Measurements from ENCODE around the gene ZRANB1. TPM values are rescaled to one million over a fixed set of nuclear protein-coding genes. Genes with fewer than 3 reads are reported as not detected.

Gene ZRANB1
- total RNA-seq, 2 experiments from 2014 or later, result 10.1 to 11.1 TPM

DNA sequence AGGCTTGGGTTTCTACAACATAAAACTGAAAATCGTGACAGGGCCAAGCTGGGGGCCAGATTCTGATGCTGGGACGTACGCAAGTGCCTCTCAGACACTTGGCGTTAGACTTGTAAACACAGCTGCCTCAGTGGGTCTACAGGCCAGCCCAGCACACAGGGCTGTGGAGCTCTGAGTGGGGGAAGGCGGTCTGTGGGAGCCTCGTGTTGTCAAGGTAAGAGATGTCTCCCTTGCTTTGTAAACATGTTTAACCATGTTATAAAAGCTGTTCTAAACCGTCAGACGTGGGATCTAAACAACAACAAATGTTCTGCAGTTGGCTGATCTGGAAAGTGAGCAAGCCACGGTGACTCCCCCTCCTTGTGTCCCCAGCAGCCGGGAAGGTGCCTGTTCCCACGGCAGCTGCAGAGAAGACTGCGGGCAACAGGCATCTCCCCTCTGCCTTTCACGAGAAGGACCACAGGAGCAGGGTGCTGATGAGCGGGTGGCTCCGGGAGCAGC, 67.8 kb downstream of the ZRANB1 start:
- H3K9me3 Mint-ChIP-seq, result no peaks in the 10 kb centered on the region
- POLR2A ChIA-PET, result no interaction called here
- H3K27ac Mint-ChIP-seq, result no peak overlapping the region
- no peaks in the 10 kb centered on the region for H3K36me3 Mint-ChIP-seq (ENCODE audit: low read depth)
- CTCF ChIA-PET, result interaction anchor here (0.7 to 0.9 kb wide), 2 partner anchors 38 to 835 kb away, joined by 3 read pairs; no protein-coding TSS in a partner anchor
- H3K4me3 Mint-ChIP-seq, result no peak overlapping the region
- DNase-seq, result no peak
- H3K4me1 Mint-ChIP-seq, result peaks cover 4% of the 10 kb centered on the region
- peaks cover 3% of the 10 kb centered on the region for H3K27me3 Mint-ChIP-seq

DNA sequence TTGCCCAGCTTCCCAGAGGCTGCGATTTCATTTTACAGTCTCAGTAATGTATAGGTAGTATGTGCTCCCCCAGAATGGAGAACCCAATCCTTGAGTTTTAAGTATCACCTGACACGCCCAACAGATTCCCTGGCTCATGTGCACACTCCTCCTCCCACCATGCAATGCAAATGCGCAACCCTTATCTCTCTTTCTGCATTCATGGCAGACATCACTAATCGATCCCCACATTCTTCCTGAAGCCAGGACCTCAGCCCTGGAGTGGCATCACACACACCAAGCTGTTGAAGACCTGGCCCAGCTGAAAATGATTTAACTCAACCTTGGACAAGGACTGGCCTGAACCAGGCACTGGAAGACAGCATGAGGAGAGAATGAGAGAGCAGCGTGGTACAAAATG, 68.4 kb downstream of the ZRANB1 start:
- CTCF ChIA-PET, result interaction anchor here (0.6 kb wide), 1 partner anchor 1212 kb away, joined by 3 read pairs; no protein-coding TSS in a partner anchor
- DNase-seq, result no peak
- POLR2A ChIA-PET, result no interaction called here

DNA sequence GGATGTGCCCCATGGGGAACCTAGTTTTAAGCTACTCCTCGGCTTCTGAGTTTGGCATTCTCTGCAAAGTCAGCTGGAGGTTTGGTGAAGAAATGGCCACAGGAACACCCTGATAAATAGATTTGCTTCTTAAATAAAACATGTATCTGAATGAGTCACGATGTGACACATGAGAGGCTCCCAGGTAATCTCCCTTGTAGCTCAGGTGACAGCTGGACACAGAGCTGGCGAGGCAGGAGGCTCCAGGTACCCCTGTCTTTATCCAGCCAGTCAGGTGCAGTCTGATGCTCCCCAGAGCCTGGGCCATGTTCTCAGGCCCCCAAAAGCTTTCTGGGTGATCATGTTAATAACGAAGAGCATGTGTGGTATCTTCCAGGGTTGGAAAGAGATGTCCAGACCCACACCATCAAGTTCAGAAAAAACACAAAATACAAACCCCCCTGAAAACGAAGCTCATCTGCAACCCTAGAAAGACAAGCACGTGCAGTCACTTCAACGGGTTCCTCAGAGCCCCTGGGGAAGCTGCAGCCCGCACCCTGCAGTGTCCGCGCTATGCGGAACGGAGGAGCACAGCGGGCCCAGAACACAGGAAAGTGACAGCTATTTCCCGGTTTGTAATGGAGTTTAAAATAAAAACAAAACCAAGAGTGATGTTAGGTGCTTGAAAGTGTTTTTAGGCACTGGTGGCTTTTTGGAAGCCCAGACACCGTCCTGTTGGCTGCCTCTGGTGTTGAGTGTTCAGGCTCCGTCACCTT, 69.4 kb downstream of the ZRANB1 start:
- Mint-ChIP-seq H3K9me3 (no peaks in the 10 kb centered on the region), H3K27ac (no peak overlapping the region), H3K4me1 (peaks cover 13% of the 10 kb centered on the region), H3K36me3 (ENCODE audit: low read depth) (no peaks in the 10 kb centered on the region), H3K27me3 (peaks cover 3% of the 10 kb centered on the region), H3K4me3 (no peak overlapping the region)
- POLR2A ChIA-PET, result no interaction called here
- DNase-seq, result no peak
- CTCF ChIA-PET, result interaction anchor here (0.6 kb wide), 1 partner anchor 1213 kb away, joined by 3 read pairs; no protein-coding TSS in a partner anchor

More for the DNA sequence above, 68.4 kb downstream of the ZRANB1 start:
- Mint-ChIP-seq H3K4me1 (peaks cover 10% of the 10 kb centered on the region), H3K4me3 (no peak overlapping the region), H3K27me3 (peaks cover 3% of the 10 kb centered on the region), H3K27ac (no peak overlapping the region), H3K9me3 (no peaks in the 10 kb centered on the region), H3K36me3 (ENCODE audit: low read depth) (no peaks in the 10 kb centered on the region)

DNA sequence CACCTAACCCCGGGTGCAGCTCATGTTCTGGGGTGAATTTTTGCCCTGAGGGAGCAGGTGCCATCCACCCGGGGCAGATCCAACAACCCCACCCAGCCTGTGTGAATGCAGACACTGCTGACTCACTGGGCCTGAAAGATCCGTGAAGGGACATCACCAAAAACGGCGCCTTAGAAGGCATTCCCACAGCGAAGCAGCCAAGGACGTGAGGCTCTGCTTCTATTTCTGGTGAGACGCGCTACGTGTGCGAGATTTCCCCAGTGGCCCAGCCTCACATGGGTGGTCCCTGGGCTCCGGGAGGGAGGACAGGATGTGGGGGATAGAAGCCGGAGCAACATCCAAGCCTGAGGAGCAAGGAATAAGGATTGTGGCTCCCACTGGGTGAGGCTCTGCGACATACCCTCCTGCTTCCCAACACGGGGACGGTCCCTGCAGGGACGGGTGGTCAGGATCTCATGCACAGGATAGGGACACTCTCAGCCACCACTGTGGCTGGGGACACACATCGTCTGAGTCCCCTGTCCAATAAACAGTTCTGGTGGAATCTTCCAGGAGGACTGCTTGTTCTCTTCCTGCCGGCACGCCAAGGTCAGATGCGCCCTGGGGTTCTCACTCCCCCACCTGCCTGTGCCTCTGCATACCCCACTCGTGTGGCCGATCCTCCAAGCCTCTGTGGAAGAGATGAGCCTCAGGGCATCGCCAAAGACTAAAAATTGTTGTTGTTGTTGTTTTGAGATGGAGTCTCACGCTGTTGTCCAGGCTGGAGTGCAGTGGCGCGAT, 70.2 kb downstream of the ZRANB1 start:
- H3K9me3 Mint-ChIP-seq, result no peaks in the 10 kb centered on the region
- H3K27ac Mint-ChIP-seq, result no peak overlapping the region
- no peaks in the 10 kb centered on the region for H3K36me3 Mint-ChIP-seq (ENCODE audit: low read depth)
- CTCF ChIA-PET, result no interaction called here
- H3K4me1 Mint-ChIP-seq, result peaks cover 13% of the 10 kb centered on the region
- DNase-seq, result no peak
- POLR2A ChIA-PET, result no interaction called here
- no peak overlapping the region for H3K4me3 Mint-ChIP-seq
- peaks cover 3% of the 10 kb centered on the region for H3K27me3 Mint-ChIP-seq

DNA sequence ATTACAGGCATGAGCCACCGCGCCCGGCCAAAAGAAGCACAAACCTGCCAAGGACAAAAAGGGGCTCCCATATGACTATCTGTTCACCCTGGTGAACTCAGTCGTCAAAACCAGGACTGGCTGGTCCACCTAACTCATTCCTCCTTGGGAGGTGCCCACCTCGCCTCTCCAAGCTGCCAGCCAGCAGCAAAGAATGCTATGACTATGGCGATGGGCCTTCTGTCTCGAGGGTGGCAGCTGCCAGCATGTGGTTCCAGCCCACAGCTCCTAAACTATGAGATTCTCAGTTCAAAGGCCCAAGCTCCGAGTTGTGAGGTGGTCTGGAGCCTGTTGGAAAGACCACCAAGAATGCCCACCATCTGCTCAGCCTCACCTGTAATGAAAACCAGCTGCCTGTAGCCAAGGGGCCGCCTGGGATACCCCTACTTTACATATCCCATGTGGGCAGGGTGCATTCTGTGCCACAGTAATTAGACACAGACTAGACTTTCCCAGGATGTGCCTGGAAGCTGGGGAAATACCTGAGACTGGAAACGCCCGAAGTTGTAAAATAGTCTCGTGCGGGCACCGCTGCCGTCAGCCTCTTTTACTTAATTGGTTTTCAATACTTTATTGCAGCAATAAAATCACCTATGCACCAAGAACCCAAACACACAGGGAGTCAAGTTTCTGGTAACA, 71.1 kb downstream of the ZRANB1 start:
- no peak for DNase-seq
- peaks cover 3% of the 10 kb centered on the region for H3K27me3 Mint-ChIP-seq
- H3K27ac Mint-ChIP-seq, result no peak overlapping the region
- no peaks in the 10 kb centered on the region for H3K36me3 Mint-ChIP-seq (ENCODE audit: low read depth)
- CTCF ChIA-PET, result no interaction called here
- POLR2A ChIA-PET, result no interaction called here
- H3K9me3 Mint-ChIP-seq, result no peaks in the 10 kb centered on the region
- H3K4me3 Mint-ChIP-seq, result no peak overlapping the region
- H3K4me1 Mint-ChIP-seq, result peaks cover 13% of the 10 kb centered on the region

DNA sequence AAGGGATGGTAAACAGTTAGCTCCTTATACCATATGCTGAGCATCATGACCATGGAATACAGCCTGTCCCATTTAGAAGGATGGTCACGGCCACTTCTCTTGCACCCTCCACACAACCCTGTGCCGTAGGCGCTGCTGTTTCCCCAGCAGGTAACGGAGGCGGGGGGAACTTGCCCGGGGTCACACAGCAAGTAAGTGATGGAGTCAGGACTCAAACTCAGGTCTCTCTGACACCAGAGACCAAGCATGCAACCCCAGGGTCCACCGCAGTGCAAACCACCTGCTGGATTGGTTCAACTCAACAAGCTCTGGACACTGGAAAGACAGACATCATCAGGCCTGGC, 71.6 kb downstream of the ZRANB1 start:
- no peak overlapping the region for H3K4me3 Mint-ChIP-seq
- DNase-seq, result no peak
- POLR2A ChIA-PET, result no interaction called here
- H3K27me3 Mint-ChIP-seq, result peaks cover 5% of the 10 kb centered on the region
- H3K9me3 Mint-ChIP-seq, result no peaks in the 10 kb centered on the region
- CTCF ChIA-PET, result no interaction called here
- H3K36me3 Mint-ChIP-seq (ENCODE audit: low read depth), result no peaks in the 10 kb centered on the region
- no peak overlapping the region for H3K27ac Mint-ChIP-seq
- H3K4me1 Mint-ChIP-seq, result peaks cover 13% of the 10 kb centered on the region

DNA sequence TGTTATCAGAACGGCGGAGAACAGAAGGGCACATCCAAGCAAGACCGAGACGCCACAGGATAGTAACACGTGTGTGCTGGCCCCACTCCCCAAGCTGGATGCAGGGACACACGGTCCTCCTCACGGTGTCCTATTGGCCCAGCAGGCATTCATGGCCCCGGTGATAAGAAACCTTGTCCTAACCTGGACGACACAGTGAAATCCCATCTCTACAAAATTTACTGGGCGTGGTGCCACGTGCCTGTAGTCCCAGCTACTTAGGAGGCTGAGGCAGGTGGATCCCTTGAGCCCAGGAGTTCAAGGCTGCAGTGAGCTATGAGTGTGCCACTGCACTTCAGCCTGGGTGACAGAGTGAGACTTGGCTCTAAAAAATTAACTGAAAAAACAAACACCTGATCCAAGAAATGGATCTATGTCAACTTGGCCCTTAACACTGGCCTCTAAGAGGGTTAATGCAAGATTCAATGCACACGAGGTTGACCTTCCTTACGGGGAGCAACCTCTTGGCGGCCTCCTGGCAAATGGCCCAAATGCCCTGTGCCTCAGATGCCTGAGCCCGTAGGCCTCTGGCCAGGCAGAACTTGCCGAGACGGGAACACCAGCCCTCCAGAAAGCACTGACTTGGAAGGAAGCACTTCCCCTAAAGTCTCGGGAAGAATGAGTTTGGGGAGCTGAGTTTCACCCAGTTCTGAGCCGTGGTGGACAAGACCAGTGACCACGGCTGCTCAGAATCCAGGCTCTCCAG, 72.3 kb downstream of the ZRANB1 start:
- no peaks in the 10 kb centered on the region for H3K36me3 Mint-ChIP-seq (ENCODE audit: low read depth)
- H3K27me3 Mint-ChIP-seq, result peaks cover 5% of the 10 kb centered on the region
- no peak overlapping the region for H3K4me3 Mint-ChIP-seq
- DNase-seq, result no peak
- CTCF ChIA-PET, result no interaction called here
- no peaks in the 10 kb centered on the region for H3K9me3 Mint-ChIP-seq
- POLR2A ChIA-PET, result no interaction called here
- H3K27ac Mint-ChIP-seq, result no peak overlapping the region
- H3K4me1 Mint-ChIP-seq, result peaks cover 13% of the 10 kb centered on the region

DNA sequence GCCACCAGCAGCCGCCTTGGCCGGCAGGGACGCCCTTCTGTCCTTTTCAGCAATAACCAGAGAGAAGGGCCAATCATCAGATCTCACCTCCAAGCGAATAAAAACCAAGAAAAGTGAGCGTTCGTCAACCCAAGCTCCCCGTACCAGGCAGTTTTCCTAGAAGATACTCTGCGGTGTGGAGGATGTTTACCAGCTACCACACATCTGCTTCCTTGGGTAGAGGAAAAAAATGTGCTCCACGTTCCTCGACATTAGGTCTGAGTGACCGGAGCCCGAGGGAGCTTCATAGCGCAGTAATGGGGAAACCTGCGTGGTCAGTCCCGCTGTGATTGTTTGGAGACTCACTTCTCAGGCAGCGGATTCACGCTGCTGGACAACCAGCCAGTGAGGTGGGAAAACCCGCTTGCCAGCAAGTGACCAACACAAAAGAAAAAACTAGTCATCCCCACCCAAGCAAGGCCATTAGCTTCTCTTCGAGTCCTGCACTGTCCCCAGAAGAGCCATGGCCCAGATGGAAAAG, 73.0 kb downstream of the ZRANB1 start:
- peaks cover 9% of the 10 kb centered on the region for H3K27me3 Mint-ChIP-seq
- CTCF ChIA-PET, result no interaction called here

DNA sequence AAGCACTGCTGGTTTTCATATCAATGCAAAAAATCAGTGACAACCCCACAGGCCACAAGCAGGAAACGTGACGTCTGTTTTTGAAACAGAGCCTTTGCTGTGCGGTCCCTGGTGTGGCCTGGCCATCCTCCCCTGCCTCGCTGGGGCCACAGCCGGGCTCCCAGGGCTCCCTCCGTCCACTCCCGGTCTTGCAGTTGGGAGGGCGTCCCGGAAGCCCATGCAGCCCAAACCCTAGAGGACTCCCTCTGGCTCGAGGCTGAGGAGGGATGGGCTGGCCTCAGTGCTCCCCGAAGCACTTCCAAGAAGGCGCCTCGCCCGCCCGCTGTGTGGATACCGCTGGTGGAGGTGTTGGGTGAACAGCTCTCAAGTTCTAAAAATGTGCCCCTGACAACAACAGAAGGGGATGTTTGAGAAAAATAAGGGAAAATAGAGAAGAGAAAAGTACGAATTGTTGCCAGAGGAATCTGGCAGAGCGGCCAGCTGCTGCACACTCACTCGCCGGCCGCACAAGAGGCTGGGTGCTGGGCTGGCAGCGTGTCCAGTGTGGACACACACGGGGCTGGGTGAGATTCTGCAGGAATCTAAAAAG, 73.5 kb downstream of the ZRANB1 start:
- ChIA-PET POLR2A (no interaction called here), CTCF (no interaction called here)
- H3K36me3 Mint-ChIP-seq (ENCODE audit: low read depth), result no peaks in the 10 kb centered on the region
- H3K27me3 Mint-ChIP-seq, result peaks cover 9% of the 10 kb centered on the region
- H3K4me1 Mint-ChIP-seq, result peaks cover 13% of the 10 kb centered on the region
- no peaks in the 10 kb centered on the region for H3K9me3 Mint-ChIP-seq
- peak; percentile 18 for DNase-seq
- H3K27ac Mint-ChIP-seq, result no peak overlapping the region
- H3K4me3 Mint-ChIP-seq, result no peak overlapping the region

More for the DNA sequence above, 73.0 kb downstream of the ZRANB1 start:
- Mint-ChIP-seq H3K27ac (no peak overlapping the region), H3K36me3 (ENCODE audit: low read depth) (no peaks in the 10 kb centered on the region), H3K4me3 (no peak overlapping the region), H3K4me1 (peaks cover 13% of the 10 kb centered on the region), H3K9me3 (no peaks in the 10 kb centered on the region)
- DNase-seq, result no peak
- POLR2A ChIA-PET, result no interaction called here

DNA sequence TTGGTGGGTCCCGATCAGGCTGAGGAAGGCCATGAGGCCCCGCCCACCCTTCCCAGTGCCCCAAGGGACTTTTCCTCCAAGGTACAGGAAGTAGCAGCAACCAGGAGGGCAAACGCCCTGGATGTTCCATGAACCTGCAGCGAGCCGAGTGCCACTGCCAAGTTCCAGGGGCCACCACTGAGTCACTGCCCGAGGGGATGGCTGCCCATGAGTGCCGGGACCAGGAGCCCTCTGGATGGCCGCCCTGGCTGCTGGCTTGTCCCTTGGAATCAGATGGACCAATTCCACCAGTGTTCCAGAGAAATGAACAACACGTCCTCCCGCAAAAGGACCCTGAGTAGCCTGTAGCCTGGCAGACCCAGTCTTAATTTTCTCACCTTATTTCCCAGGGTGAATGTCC, 74.2 kb downstream of the ZRANB1 start:
- H3K27ac Mint-ChIP-seq, result no peak overlapping the region
- no peaks in the 10 kb centered on the region for H3K36me3 Mint-ChIP-seq (ENCODE audit: low read depth)
- ChIA-PET POLR2A (no interaction called here), CTCF (no interaction called here)
- peaks cover 13% of the 10 kb centered on the region for H3K4me1 Mint-ChIP-seq
- peaks cover 9% of the 10 kb centered on the region for H3K27me3 Mint-ChIP-seq
- no peaks in the 10 kb centered on the region for H3K9me3 Mint-ChIP-seq
- no peak for DNase-seq
- H3K4me3 Mint-ChIP-seq, result no peak overlapping the region

DNA sequence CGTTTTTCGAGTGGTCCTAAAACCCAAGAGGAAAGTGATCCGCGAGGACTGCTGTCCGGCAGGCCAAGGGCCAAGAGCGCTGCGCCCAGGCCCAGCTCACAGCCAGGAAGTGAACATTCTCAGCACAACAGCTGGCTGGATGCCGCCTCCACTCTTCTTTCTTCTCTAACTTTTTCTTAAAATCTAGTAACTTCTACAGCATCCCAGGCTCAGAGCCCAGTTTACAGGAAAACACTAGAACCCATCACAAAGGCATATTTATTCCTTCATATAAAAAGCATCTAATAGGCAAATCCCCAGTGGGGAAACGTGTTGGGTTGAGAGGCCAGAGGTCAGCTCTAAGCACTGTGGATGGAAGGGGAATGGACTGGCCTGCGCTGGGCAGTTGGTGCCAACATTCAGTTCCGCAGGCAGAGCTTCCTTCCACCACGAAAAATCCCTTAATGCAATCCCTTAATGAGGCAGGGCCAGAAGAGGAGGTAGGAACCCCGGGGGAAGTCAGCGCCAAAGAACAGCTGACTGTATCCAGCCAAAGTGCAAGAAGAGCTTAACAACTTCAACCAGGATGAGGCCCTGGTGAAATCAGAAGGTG, 74.8 kb downstream of the ZRANB1 start:
- CTCF ChIA-PET, result no interaction called here
- POLR2A ChIA-PET, result no interaction called here
- DNase-seq, result no peak
- no peaks in the 10 kb centered on the region for H3K9me3 Mint-ChIP-seq
- no peak overlapping the region for H3K27ac Mint-ChIP-seq
- no peaks in the 10 kb centered on the region for H3K36me3 Mint-ChIP-seq (ENCODE audit: low read depth)
- H3K27me3 Mint-ChIP-seq, result peaks cover 9% of the 10 kb centered on the region
- H3K4me3 Mint-ChIP-seq, result no peak overlapping the region
- peaks cover 13% of the 10 kb centered on the region for H3K4me1 Mint-ChIP-seq

Data from activated CD4-positive, alpha-beta T cell treated with anti-CD3 and anti-CD28 coated beads, Interleukin-2, amount 10 ng/mL, durations not matched to agents 7 days and 5 days (primary cell).